ENCODE data around the gene SPON2. TPM values are rescaled to one million over a fixed set of nuclear protein-coding genes. Genes with fewer than 3 reads are reported as not detected.

Gene SPON2
- polyA plus RNA-seq, 1 experiment = 132 TPM

GRCh38 chr4:1192091-1192492 is 19.7 kb upstream of the SPON2 start:
- ChIA-PET POLR2A (interaction anchor here (0.8 to 1.6 kb wide), 9 partner anchors 8 to 23 kb away, joined by 3 to 14 read pairs (median 7); partner anchors contain the start of gene SPON2), CTCF (interaction anchor here (1.0 kb wide), 1 partner anchor 61 kb away, joined by 3 read pairs; no protein-coding TSS in a partner anchor)
- Histone ChIP-seq H3K27me3 (ENCODE audit: control insufficient read depth, insufficient read depth, low read length) (no peaks in the 10 kb centered on the region), H3K27ac (ENCODE audit: low read depth, low read length) (peak overlapping the region; percentile 99), H3K4me3 (ENCODE audit: low read depth, low read length) (no peak overlapping the region), H3K9me3 (ENCODE audit: control insufficient read depth, insufficient read depth, low read length) (peaks cover 10% of the 10 kb centered on the region; the same call in 1 of the 2 replicates)
- peak; percentile 95 for DNase-seq (ENCODE audit: low read depth, low spot score)
- TF ChIP-seq CTCF (IDR thresholded peaks at IDR 0.05; ENCODE audit: low read depth, low read length) = no peak

DNA sequence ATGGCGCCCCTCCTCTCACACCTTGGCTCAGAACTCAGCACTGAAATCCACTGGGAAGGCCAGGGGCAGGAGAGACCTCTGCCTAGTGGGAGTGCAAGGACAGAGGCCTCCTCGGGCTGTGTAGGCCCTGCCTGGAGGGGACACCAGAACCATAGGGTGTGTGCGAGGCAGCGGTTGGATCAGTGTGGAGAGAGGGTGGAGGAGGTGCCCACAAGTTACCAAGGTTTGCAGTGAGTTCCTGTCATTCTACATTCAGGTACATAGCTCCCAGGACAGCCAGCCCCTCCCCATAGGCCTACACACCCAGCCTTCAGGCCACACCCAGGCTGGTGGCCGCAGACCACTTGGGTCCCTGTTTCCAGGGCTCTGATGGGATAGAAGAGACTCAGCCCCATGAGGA is 19.2 kb upstream of the SPON2 start:
- DNase-seq (ENCODE audit: low read depth, low spot score) = no peak
- H3K27me3 ChIP-seq (ENCODE audit: control insufficient read depth, insufficient read depth, low read length) = no peaks in the 10 kb centered on the region
- POLR2A ChIA-PET = interaction anchor here (0.9 to 1.6 kb wide), 6 partner anchors 8 to 19 kb away, joined by 4 to 14 read pairs (median 8); partner anchors contain the start of gene SPON2
- peaks cover 10% of the 10 kb centered on the region; the same call in 1 of the 2 replicates for H3K9me3 ChIP-seq (ENCODE audit: control insufficient read depth, insufficient read depth, low read length)
- TF ChIP-seq CTCF (IDR thresholded peaks at IDR 0.05; ENCODE audit: low read depth, low read length) = no peak
- CTCF ChIA-PET = no interaction called here
- no peak overlapping the region for H3K4me3 ChIP-seq (ENCODE audit: low read depth, low read length)
- peak overlapping the region; percentile 99 for H3K27ac ChIP-seq (ENCODE audit: low read depth, low read length)

DNA sequence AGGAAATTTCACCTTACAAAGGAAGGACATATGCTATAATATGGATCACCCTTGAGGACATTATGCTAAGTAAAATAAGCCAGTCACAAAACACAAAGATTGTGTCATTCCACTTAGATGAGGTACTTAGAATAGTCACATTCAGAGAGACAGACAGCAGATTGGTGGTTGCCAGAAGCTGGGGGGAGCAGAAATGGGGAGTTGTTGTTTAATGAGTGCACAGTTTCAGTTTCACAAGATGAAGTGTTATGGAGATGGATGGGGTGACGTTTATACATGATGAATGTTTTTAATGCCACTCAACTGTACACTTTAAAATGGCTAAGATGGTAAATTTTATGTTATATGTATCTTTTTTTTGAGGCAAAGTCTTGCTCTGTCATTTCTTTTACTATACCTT is 14.8 kb upstream of the SPON2 start:
- POLR2A ChIA-PET = no interaction called here

DNA sequence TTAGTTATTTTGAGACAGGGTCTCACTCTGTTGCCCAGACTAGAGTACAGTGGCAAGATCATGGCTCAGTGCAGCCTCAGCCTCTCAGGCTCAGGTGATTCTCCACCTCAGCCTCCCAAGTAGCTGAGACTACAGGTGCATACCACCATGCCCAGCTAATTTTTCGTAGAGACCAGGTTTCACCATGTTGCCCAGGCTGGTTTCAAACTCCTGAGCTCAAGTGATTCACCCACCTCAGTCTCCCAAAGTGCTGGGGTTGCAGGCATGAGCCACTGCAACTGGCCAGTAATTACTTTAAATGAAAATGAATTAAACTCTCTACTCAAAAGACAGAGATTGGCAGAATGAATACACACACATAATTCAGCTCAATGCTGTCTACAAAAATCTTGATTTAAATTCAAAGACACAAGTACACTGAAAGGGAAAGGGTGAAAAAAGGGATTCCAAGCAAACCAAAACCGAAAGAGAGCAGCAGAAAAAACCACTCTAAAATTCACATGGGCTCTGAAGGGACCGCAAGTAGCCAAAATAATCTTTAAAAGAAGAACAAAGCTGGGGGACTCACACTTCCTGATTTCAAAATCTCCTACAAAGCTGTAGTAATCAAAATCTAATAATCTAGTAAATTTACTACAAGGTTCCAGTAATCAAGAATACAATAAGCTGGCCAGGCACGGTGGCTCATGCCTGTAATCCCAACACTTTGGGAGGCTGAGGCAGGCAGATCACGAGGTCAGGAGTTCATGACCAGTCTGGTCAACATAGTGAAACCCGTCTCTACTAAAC is 11.8 kb upstream of the SPON2 start:
- CTCF ChIA-PET = interaction anchor here (1.6 kb wide), 2 partner anchors 16 to 53 kb away, joined by 4 read pairs; no protein-coding TSS in a partner anchor
- no peaks in the 10 kb centered on the region for H3K27me3 ChIP-seq (ENCODE audit: control insufficient read depth, insufficient read depth, low read length)
- no peak overlapping the region for H3K4me3 ChIP-seq (ENCODE audit: low read depth, low read length)
- POLR2A ChIA-PET = interaction anchor here (1.1 to 1.8 kb wide), 5 partner anchors 8 to 18 kb away, joined by 3 to 13 read pairs (median 6); partner anchors contain the start of gene SPON2
- H3K27ac ChIP-seq (ENCODE audit: low read depth, low read length) = no peak overlapping the region
- DNase-seq (ENCODE audit: low read depth, low spot score) = no peak
- TF ChIP-seq CTCF (IDR thresholded peaks at IDR 0.05; ENCODE audit: low read depth, low read length) = no peak
- peaks cover 11% of the 10 kb centered on the region; the same call in 1 of the 2 replicates for H3K9me3 ChIP-seq (ENCODE audit: control insufficient read depth, insufficient read depth, low read length)

More for the DNA sequence above, 14.8 kb upstream of the SPON2 start:
- Histone ChIP-seq H3K27me3 (ENCODE audit: control insufficient read depth, insufficient read depth, low read length) (no peaks in the 10 kb centered on the region), H3K9me3 (ENCODE audit: control insufficient read depth, insufficient read depth, low read length) (peaks cover 6% of the 10 kb centered on the region; the same call in 1 of the 2 replicates), H3K4me3 (ENCODE audit: low read depth, low read length) (no peak overlapping the region), H3K27ac (ENCODE audit: low read depth, low read length) (no peak overlapping the region)
- TF ChIP-seq CTCF (IDR thresholded peaks at IDR 0.05; ENCODE audit: low read depth, low read length) = no peak
- CTCF ChIA-PET = no interaction called here
- no peak for DNase-seq (ENCODE audit: low read depth, low spot score)

DNA sequence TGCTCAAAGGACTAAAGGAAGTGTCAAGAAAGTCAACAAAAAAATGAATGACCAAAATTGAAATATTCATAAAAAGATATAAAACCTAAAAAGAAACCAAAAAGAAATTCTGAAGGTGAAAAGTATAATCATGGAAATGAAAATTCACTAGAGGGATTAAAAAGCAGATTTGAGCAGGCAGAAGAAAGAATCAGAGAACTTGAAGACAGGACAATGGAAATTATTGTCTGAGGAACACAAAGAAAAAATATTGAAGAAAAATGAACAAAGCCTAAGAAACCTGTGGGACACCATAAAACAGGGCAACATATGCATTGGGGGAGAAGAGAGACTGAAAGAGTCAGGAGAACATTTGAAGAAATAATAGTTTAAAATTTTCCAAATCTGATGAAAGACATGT is 9.9 kb upstream of the SPON2 start:
- no peaks in the 10 kb centered on the region for H3K27me3 ChIP-seq (ENCODE audit: control insufficient read depth, insufficient read depth, low read length)
- H3K4me3 ChIP-seq (ENCODE audit: low read depth, low read length) = no peak overlapping the region
- no peak overlapping the region for H3K27ac ChIP-seq (ENCODE audit: low read depth, low read length)
- no peak for DNase-seq (ENCODE audit: low read depth, low spot score)
- no peak for TF ChIP-seq CTCF (IDR thresholded peaks at IDR 0.05; ENCODE audit: low read depth, low read length)
- ChIA-PET CTCF (no interaction called here), POLR2A (no interaction called here)
- peaks cover 29% of the 10 kb centered on the region for H3K9me3 ChIP-seq (ENCODE audit: control insufficient read depth, insufficient read depth, low read length)

Data from AG04450 (cell line).